ENCODE results near the gene IL3RA.

GRCh38 chrX:1424147-1424851, 87.7 kb downstream of the IL3RA start:
- TF ChIP-seq CTCF (IDR thresholded peaks at IDR 0.05): no peak
- no peak for TF ChIP-seq EP300 (IDR thresholded peaks at IDR 0.05)
